GM20431 (cell line): ENCODE results near the gene PCDH8.

Source experiments
- in situ Hi-C: fragments of 300-500 bp; cut with MseI, MboI; formaldehyde crosslinking; loops from one replicate; pipeline ENCODE4 v1.15.0; 2020; ENCODE audit warnings: low sequenced_read_pairs; ENCODE audit not compliant: unreplicated experiment

The PCDH8 gene

GRCh38 chr13:52851137-52851962 lies 2.9 kb upstream of the PCDH8 start:
- in situ Hi-C loops: no loop called here

DNA sequence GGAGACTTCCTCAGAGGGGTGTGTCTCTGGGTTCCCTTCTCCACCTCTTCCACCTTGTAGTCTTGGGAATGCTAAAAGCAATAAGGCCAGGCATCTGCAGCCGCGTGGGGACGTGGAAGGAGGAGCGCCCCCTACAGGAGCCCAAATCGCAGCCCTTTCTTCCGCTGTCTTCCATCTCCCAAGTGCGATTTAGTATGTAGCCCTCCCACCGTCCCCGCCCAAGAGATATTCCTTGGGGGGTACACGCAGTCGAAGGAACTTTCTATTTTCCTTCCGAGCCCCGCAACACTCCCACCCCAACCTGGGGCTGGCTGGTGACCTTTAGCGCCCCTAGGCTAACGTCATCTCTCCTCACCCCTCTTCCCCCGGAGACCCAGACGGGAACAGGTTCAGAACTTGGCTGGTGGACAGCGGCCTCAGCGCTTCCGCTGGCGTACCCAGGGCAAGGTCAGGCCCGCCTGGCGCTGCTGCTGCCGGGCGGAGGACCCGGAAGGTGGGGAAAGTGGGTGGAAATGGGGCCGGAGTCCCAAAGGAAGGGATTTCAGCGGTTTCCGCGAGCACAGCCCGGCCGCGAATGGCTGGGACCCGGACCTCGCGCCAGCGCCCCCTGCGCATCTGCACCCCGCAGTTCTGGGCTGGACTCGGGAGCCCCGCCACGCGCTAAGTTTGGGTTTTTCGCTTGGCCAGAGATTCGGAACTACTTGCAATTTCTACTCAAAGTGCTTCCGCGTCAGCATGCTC lies 2.1 kb upstream of the PCDH8 start:
- in situ Hi-C loops: no loop called here

DNA sequence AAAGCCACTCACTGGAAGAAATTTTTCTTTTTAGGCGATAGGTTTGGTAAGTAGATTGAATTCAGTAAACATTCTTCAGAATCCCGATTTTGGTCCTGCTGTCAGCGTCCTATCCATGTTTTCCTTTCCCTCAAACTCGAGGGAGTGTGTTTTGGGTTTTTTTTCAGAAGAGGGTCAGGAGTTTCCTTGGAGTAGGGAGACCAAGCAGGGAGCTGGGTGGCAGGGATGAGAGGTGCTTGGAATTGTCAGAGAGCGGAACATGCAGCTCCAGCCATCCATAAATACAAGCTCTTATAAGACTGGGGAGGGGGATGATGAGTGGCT lies 1.6 kb upstream of the PCDH8 start:
- in situ Hi-C loops: no loop called here

- in situ Hi-C loops: no loop called here
These were observed 1.0 kb upstream of the PCDH8 start for GRCh38 chr13:52849291-52850071.

- in situ Hi-C loops: no loop called here
These were observed 583 bp downstream of the PCDH8 start for GRCh38 chr13:52847682-52848432.

DNA sequence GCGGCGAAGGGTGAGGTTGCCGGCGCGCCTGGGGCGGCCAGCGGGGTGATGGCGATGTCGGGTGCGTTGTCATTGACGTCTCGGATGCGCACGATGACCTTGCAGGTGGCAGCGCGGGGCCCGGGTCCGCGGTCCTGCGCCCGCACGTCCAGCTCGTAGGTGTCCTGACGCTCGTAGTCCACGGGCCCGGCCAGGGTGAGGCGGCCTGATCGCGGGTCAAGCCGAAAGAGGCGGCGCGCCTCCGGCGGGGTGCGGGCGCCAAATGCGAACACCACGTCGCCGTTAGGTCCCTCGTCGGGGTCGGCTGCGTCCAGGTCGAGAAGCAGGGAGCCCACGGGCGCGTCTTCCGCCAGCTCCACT lies 1.1 kb downstream of the PCDH8 start:
- in situ Hi-C loops: no loop called here

GRCh38 chr13:52846567-52847321 lies 1.7 kb downstream of the PCDH8 start:
- in situ Hi-C loops: no loop called here

- in situ Hi-C loops: no loop called here
These were observed 2.5 kb downstream of the PCDH8 start for GRCh38 chr13:52845766-52846566.

- in situ Hi-C loops: no loop called here
These were observed 3.1 kb downstream of the PCDH8 start for GRCh38 chr13:52845334-52845761.

DNA sequence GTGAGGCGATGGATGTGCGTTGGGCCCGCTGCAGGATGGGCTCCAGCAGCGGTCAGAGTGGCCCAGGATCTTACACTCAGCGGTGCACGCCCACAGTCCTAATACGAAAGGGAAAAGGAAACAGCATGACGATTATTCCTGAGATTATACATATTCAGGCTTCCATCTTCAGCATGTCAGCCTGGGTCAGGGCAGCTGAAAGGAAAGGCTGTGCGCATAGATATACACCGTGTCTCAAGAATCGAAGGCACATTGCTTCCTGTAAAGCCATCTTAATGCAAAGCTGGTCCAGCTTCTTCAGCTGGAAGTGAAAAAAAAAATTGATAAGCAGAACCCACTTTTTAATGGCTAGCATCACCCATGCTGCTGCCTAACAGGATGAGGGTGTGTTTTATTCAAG lies 3.6 kb downstream of the PCDH8 start:
- in situ Hi-C loops: no loop called here

- in situ Hi-C loops: no loop called here
These were observed 6.0 kb downstream of the PCDH8 start for GRCh38 chr13:52842441-52842840.

DNA sequence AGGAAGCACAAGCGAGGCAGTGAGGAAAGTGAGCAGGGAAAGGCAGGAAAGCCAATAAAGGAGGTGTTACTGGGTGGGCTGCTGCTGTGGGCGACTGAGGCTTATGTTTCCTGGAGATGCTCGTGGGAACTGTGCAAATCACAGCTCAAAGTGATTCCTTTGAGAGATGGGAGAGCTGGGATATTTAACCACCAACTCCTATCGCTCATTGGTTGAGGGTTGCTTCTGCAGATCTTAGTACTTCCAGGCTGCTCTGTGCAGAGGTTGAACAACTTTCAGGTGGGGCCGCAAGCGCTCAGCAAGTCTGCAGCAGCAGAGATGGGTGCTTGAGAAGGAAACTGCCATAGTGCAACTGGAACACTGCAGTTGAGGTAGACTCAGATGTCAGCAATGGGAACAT lies 8.4 kb downstream of the PCDH8 start:
- in situ Hi-C loops: no loop called here

- in situ Hi-C loops: no loop called here
These were observed 9.9 kb downstream of the PCDH8 start for GRCh38 chr13:52838433-52839107.

- in situ Hi-C loops: no loop called here
These were observed 10.6 kb downstream of the PCDH8 start for GRCh38 chr13:52837850-52838249.

- in situ Hi-C loops: no loop called here
These were observed 13.2 kb downstream of the PCDH8 start for GRCh38 chr13:52835071-52835839.

DNA sequence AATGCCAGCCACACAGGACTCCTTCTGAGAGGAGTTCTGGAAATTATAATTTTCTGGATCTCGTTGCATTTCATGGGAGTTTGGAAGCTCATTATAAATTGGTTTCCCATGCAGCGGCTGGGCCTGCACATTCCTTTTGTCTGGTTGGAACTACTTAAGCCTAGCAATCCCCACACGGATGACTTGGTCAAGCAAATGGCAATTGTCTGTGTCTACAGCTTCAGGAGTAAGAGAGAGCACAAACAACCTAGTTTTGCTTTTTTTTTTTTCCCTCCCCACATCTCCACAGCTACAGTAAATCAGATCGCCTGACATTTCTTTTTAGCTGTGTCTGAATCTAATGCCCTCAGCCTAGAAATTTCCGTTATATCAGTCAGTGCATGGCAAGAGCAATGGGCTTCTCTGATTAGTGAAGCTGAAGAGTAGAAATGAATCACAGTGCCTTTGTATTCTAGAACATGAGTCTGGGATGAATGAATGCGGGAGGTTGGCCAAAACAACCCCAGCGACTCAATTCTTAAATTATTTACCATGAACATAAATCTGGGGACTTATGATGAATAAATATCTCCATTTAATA lies 15.1 kb downstream of the PCDH8 start:
- in situ Hi-C loops: no loop called here

- in situ Hi-C loops: no loop called here
These were observed 16.1 kb downstream of the PCDH8 start for GRCh38 chr13:52832313-52832712.
